ENCODE results near the gene LRRC53. TPM values are rescaled to one million over a fixed set of nuclear protein-coding genes. Genes with fewer than 3 reads are reported as not detected.

Gene LRRC53
- total and polyA plus RNA-seq, 2 of the 8 experiments (the other 6 are each of a cell fraction or from before 2014, with no cell fraction given), result not detected

DNA sequence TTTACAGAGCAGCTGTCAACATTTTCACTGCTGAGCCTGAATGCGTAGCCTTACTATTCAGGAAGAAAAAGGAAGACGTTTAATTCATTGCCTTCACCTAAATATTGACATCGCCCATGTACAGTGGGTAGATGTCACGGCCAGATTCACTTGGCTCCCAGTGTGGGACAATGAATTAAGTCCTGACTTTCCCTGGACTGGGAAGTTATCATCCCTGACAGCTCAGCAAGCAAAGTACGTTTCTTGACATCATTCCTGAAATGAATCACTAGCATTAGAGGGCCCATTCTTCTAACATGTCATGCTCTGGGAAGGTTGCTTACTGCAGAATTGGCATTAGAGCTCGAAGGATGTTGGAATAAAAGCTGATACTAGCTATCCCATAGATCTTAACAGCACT, 37.8 kb downstream of the LRRC53 start (continued):
- TF ChIP-seq, protein P1, sequence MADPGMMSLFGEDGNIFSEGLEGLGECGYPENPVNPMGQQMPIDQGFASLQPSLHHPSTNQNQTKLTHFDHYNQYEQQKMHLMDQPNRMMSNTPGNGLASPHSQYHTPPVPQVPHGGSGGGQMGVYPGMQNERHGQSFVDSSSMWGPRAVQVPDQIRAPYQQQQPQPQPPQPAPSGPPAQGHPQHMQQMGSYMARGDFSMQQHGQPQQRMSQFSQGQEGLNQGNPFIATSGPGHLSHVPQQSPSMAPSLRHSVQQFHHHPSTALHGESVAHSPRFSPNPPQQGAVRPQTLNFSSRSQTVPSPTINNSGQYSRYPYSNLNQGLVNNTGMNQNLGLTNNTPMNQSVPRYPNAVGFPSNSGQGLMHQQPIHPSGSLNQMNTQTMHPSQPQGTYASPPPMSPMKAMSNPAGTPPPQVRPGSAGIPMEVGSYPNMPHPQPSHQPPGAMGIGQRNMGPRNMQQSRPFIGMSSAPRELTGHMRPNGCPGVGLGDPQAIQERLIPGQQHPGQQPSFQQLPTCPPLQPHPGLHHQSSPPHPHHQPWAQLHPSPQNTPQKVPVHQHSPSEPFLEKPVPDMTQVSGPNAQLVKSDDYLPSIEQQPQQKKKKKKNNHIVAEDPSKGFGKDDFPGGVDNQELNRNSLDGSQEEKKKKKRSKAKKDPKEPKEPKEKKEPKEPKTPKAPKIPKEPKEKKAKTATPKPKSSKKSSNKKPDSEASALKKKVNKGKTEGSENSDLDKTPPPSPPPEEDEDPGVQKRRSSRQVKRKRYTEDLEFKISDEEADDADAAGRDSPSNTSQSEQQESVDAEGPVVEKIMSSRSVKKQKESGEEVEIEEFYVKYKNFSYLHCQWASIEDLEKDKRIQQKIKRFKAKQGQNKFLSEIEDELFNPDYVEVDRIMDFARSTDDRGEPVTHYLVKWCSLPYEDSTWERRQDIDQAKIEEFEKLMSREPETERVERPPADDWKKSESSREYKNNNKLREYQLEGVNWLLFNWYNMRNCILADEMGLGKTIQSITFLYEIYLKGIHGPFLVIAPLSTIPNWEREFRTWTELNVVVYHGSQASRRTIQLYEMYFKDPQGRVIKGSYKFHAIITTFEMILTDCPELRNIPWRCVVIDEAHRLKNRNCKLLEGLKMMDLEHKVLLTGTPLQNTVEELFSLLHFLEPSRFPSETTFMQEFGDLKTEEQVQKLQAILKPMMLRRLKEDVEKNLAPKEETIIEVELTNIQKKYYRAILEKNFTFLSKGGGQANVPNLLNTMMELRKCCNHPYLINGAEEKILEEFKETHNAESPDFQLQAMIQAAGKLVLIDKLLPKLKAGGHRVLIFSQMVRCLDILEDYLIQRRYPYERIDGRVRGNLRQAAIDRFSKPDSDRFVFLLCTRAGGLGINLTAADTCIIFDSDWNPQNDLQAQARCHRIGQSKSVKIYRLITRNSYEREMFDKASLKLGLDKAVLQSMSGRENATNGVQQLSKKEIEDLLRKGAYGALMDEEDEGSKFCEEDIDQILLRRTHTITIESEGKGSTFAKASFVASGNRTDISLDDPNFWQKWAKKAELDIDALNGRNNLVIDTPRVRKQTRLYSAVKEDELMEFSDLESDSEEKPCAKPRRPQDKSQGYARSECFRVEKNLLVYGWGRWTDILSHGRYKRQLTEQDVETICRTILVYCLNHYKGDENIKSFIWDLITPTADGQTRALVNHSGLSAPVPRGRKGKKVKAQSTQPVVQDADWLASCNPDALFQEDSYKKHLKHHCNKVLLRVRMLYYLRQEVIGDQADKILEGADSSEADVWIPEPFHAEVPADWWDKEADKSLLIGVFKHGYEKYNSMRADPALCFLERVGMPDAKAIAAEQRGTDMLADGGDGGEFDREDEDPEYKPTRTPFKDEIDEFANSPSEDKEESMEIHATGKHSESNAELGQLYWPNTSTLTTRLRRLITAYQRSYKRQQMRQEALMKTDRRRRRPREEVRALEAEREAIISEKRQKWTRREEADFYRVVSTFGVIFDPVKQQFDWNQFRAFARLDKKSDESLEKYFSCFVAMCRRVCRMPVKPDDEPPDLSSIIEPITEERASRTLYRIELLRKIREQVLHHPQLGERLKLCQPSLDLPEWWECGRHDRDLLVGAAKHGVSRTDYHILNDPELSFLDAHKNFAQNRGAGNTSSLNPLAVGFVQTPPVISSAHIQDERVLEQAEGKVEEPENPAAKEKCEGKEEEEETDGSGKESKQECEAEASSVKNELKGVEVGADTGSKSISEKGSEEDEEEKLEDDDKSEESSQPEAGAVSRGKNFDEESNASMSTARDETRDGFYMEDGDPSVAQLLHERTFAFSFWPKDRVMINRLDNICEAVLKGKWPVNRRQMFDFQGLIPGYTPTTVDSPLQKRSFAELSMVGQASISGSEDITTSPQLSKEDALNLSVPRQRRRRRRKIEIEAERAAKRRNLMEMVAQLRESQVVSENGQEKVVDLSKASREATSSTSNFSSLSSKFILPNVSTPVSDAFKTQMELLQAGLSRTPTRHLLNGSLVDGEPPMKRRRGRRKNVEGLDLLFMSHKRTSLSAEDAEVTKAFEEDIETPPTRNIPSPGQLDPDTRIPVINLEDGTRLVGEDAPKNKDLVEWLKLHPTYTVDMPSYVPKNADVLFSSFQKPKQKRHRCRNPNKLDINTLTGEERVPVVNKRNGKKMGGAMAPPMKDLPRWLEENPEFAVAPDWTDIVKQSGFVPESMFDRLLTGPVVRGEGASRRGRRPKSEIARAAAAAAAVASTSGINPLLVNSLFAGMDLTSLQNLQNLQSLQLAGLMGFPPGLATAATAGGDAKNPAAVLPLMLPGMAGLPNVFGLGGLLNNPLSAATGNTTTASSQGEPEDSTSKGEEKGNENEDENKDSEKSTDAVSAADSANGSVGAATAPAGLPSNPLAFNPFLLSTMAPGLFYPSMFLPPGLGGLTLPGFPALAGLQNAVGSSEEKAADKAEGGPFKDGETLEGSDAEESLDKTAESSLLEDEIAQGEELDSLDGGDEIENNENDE (IDR thresholded peaks at IDR 0.05; ENCODE audit: insufficient replicate concordance, low read length), result no peak
- TF ChIP-seq GABPA (IDR thresholded peaks at IDR 0.05; ENCODE audit: borderline replicate concordance, insufficient read depth, low read length) (no peak), SRF (IDR thresholded peaks at IDR 0.05; ENCODE audit: low read depth, low read length) (no peak), GTF2F1 (IDR thresholded peaks at IDR 0.05; ENCODE audit: borderline replicate concordance, low read depth, low read length) (no peak), SP4 (IDR thresholded peaks at IDR 0.05; ENCODE audit: low read length) (no peak), JUN (IDR thresholded peaks at IDR 0.05; ENCODE audit: low read depth, low read length) (no peak), RBBP5 (IDR thresholded peaks at IDR 0.05; ENCODE audit: borderline replicate concordance, low read depth, low read length) (no peak), CBX8 (IDR thresholded peaks at IDR 0.05; ENCODE audit: borderline replicate concordance, low read depth, low read length) (no peak), MAFK (IDR thresholded peaks at IDR 0.05; ENCODE audit: low read depth, low read length) (no peak), BRCA1 (IDR thresholded peaks at IDR 0.05; ENCODE audit: low read depth, low read length) (no peak)
- TF ChIP-seq, protein P2, sequence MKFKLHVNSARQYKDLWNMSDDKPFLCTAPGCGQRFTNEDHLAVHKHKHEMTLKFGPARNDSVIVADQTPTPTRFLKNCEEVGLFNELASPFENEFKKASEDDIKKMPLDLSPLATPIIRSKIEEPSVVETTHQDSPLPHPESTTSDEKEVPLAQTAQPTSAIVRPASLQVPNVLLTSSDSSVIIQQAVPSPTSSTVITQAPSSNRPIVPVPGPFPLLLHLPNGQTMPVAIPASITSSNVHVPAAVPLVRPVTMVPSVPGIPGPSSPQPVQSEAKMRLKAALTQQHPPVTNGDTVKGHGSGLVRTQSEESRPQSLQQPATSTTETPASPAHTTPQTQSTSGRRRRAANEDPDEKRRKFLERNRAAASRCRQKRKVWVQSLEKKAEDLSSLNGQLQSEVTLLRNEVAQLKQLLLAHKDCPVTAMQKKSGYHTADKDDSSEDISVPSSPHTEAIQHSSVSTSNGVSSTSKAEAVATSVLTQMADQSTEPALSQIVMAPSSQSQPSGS (IDR thresholded peaks at IDR 0.05; ENCODE audit: low read length), result no peak

Measured in H1 (cell line).